ENCODE data around the gene KCNQ1. TPM values are rescaled to one million over a fixed set of nuclear protein-coding genes. Genes with fewer than 3 reads are reported as not detected.

Gene KCNQ1
- total RNA-seq, 1 experiment from 2014 or later, result 2.3 TPM

DNA sequence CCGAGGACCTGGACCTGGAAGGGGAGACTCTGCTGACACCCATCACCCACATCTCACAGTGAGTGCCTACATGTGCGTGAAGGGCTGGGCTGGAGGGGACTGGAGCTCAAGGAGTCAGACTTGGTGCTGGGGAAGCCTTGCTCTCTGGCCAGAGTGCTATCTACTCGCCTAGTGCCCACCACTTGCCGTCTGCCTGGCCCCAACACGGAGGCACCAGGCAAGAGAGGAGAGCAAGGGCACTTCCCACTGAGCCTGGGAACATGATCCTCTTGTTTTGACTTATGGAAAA is 217.2 kb downstream of the KCNQ1 start:
- H3K4me3 Mint-ChIP-seq, result no peak overlapping the region

More for the DNA sequence above, 217.2 kb downstream of the KCNQ1 start:
- Histone ChIP-seq H3K4ac (ENCODE audit: low read depth, low read length) (no peak overlapping the region), H3K9me3 (ENCODE audit: control insufficient read depth, low read depth, low read length) (peaks cover 32% of the 10 kb centered on the region), H2BK20ac (ENCODE audit: low read depth, low read length, poor library complexity, severe bottlenecking) (no peak overlapping the region), H3K23ac (ENCODE audit: insufficient read length, low read depth, low read length) (no peak overlapping the region), H2BK15ac (ENCODE audit: low read depth, low read length) (no peak overlapping the region), H3K27me3 (ENCODE audit: insufficient read depth, low read length) (no peaks in the 10 kb centered on the region; the same call in 1 of the 2 replicates), H3K79me2 (ENCODE audit: insufficient read depth, low read length) (no peaks in the 10 kb centered on the region), H2AFZ (ENCODE audit: low read length) (no peak overlapping the region), H3K9ac (ENCODE audit: extremely low read depth, insufficient read length, low read length) (no peak overlapping the region), H3K79me1 (ENCODE audit: insufficient read depth, low read depth, low read length, poor library complexity, severe bottlenecking) (no peaks in the 10 kb centered on the region), H4K20me1 (ENCODE audit: control insufficient read depth, insufficient read depth, insufficient read length) (no peaks in the 10 kb centered on the region), H4K8ac (replicated peaks; ENCODE audit: insufficient read length, low read depth, low read length) (no peak overlapping the region), H3K14ac (ENCODE audit: insufficient read depth, low read length) (no peak overlapping the region), H3K4me2 (ENCODE audit: insufficient read depth, insufficient read length, low read length) (no peak overlapping the region), H4K5ac (ENCODE audit: insufficient read length, low read depth, low read length) (no peak overlapping the region), H2AK5ac (ENCODE audit: insufficient read length, low read length) (no peak overlapping the region), H4K91ac (ENCODE audit: insufficient read length, low read depth, low read length) (no peak overlapping the region), H3K18ac (ENCODE audit: insufficient read length, low read depth, low read length) (no peak overlapping the region), H2BK120ac (ENCODE audit: low read depth, low read length, poor library complexity, severe bottlenecking) (no peak overlapping the region), H3K56ac (ENCODE audit: insufficient read length, low read depth, low read length) (no peak overlapping the region), H2BK5ac (ENCODE audit: insufficient read length, low read length) (no peak overlapping the region), H2BK12ac (ENCODE audit: insufficient read length, low read depth, low read length) (no peak overlapping the region), H3K4me1 (ENCODE audit: insufficient read depth, low read length) (no peaks in the 10 kb centered on the region), H3K27ac (ENCODE audit: insufficient read length, low read depth, low read length) (no peak overlapping the region), H3T11ph (ENCODE audit: low read length) (no peak overlapping the region), H3K23me2 (ENCODE audit: insufficient read length, low read depth, low read length, poor library complexity, severe bottlenecking) (no peaks in the 10 kb centered on the region)
- DNase-seq, result no peak
- Mint-ChIP-seq H3K4me1 (no peaks in the 10 kb centered on the region), H3K27ac (no peak overlapping the region), H3K36me3 (ENCODE audit: insufficient read depth in 1 of 3, low read depth in 3 of 3) (peaks cover 40 to 72% (median 42%) of the 10 kb centered on the region in 3 experiments), H3K27me3 (ENCODE audit: low read depth) (peaks cover 72% of the 10 kb centered on the region), H3K9me3 (peaks cover 57 to 67% of the 10 kb centered on the region in 2 experiments)
- no CpG with 5 or more reads among the region's 5 CpGs for WGBS (ENCODE audit: extremely low coverage, insufficient read length, low lambda C conversion rate)
- TF ChIP-seq, protein P1, sequence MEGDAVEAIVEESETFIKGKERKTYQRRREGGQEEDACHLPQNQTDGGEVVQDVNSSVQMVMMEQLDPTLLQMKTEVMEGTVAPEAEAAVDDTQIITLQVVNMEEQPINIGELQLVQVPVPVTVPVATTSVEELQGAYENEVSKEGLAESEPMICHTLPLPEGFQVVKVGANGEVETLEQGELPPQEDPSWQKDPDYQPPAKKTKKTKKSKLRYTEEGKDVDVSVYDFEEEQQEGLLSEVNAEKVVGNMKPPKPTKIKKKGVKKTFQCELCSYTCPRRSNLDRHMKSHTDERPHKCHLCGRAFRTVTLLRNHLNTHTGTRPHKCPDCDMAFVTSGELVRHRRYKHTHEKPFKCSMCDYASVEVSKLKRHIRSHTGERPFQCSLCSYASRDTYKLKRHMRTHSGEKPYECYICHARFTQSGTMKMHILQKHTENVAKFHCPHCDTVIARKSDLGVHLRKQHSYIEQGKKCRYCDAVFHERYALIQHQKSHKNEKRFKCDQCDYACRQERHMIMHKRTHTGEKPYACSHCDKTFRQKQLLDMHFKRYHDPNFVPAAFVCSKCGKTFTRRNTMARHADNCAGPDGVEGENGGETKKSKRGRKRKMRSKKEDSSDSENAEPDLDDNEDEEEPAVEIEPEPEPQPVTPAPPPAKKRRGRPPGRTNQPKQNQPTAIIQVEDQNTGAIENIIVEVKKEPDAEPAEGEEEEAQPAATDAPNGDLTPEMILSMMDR (conservative IDR thresholded peaks at IDR 0.05), result no peak

All from H9 (cell line).